CD14-positive monocyte (primary cell): ENCODE results near the gene MEGF9. TPM values are rescaled to one million over a fixed set of nuclear protein-coding genes. Genes with fewer than 3 reads are reported as not detected.

Experiments used
- DNase-seq, 3 donors: peaks; one replicate each; pipeline ENCODE4 v3.0.0-alpha.2; 2011 to 2022
- H2AFZ ChIP-seq: 2 replicates; pipeline ENCODE4 v1.6.0; 2012; ENCODE audit warnings: mild to moderate bottlenecking, low read depth, low read length, inconsistent platforms; ENCODE audit not compliant: insufficient read depth, poor library complexity, severe bottlenecking
- H3K27ac ChIP-seq, 2 donors: 1 replicate in 1 of 2; 2 replicates in 1 of 2; pipeline ENCODE4 v1.5.1; 2012 to 2013; ENCODE audit warnings: low read length in 2 of 2, control low read depth in 1 of 2, inconsistent platforms in 1 of 2, low read depth in 1 of 2, mild to moderate bottlenecking in 1 of 2
- H3K27me3 ChIP-seq, 2 donors: one replicate each; pipeline versions ENCODE4 v1.6.0 to v1.6.1; 2011 to 2013; ENCODE audit warnings: low read length in 2 of 2; ENCODE audit not compliant: control insufficient read depth in 2 of 2, insufficient read depth in 2 of 2
- H3K36me3 ChIP-seq, 2 donors: replicated peaks in 1 of 2; 1 replicate in 1 of 2; 2 replicates in 1 of 2; pipeline versions ENCODE4 v1.5.1 to v1.6.1; 2012 to 2013; ENCODE audit warnings: low read length in 2 of 2, control low read depth in 1 of 2, inconsistent platforms in 1 of 2, mild to moderate bottlenecking in 1 of 2; ENCODE audit not compliant: insufficient read depth in 2 of 2, control insufficient read depth in 1 of 2
- H3K4me1 ChIP-seq, 2 donors: 1 replicate in 1 of 2; 2 replicates in 1 of 2; pipeline versions ENCODE4 v1.5.1 to v1.6.1; 2012 to 2013; ENCODE audit warnings: low read length in 2 of 2, control low read depth in 1 of 2, inconsistent platforms in 1 of 2, mild to moderate bottlenecking in 1 of 2, moderate library complexity in 1 of 2; ENCODE audit not compliant: insufficient read depth in 2 of 2, control insufficient read depth in 1 of 2
- H3K4me2 ChIP-seq: replicated peaks from 2 replicates; pipeline ENCODE3; 2012; ENCODE audit warnings: low read length, moderate library complexity, mild to moderate bottlenecking; ENCODE audit not compliant: poor library complexity, severe bottlenecking; ENCODE audit errors: extremely low read depth
- H3K4me3 ChIP-seq, 3 experiments: fragments of 200-600 bp in 1 of 3; sonication (generic) in 1 of 3; replicated peaks in 1 of 3; 1 replicate in 2 of 3; 2 replicates in 1 of 3; pipeline ENCODE4 v1.5.1; 2011 to 2013; ENCODE audit warnings: low read length in 3 of 3, mild to moderate bottlenecking in 3 of 3, control low read depth in 2 of 3, low read depth in 2 of 3, inconsistent platforms in 1 of 3, moderate library complexity in 1 of 3
- H3K79me2 ChIP-seq: 2 replicates; pipeline ENCODE4 v1.6.0; 2012; ENCODE audit warnings: mild to moderate bottlenecking, control low read depth, inconsistent platforms, low read length, moderate library complexity; ENCODE audit not compliant: insufficient read depth
- H3K9ac ChIP-seq: 2 replicates; pipeline ENCODE4 v1.6.0; 2017; ENCODE audit warnings: low read length, mild to moderate bottlenecking; ENCODE audit not compliant: insufficient read depth, poor library complexity, severe bottlenecking
- H3K9me3 ChIP-seq, 2 donors: replicated peaks in 1 of 2; 1 replicate in 1 of 2; 2 replicates in 1 of 2; pipeline versions ENCODE4 v1.5.1 to v1.6.1; 2012 to 2013; ENCODE audit warnings: low read length in 2 of 2, control low read depth in 1 of 2; ENCODE audit not compliant: control insufficient read depth in 1 of 2, insufficient read depth in 1 of 2
- H4K20me1 ChIP-seq: 2 replicates; pipeline ENCODE4 v1.6.0; 2012; ENCODE audit warnings: mild to moderate bottlenecking, low read length, control low read depth, moderate library complexity; ENCODE audit not compliant: insufficient read depth
- H3K27ac Mint-ChIP-seq, 7 donors: one replicate each; pipeline ENCODE4 v1.8.0; 2020; ENCODE audit warnings: mild to moderate bottlenecking in 7 of 7, mixed read lengths in 7 of 7, moderate library complexity in 6 of 7, inconsistent platforms in 2 of 7
- H3K27me3 Mint-ChIP-seq, 3 donors: one replicate each; pipeline ENCODE4 v1.8.0; 2021 to 2022; ENCODE audit warnings: low read depth in 3 of 3, mild to moderate bottlenecking in 3 of 3, mixed read lengths in 3 of 3, moderate library complexity in 3 of 3, inconsistent platforms in 1 of 3
- H3K36me3 Mint-ChIP-seq, 2 donors: one replicate each; pipeline ENCODE4 v1.8.0; 2020; ENCODE audit warnings: mixed read lengths in 2 of 2, inconsistent platforms in 1 of 2, mild to moderate bottlenecking in 1 of 2
- H3K4me1 Mint-ChIP-seq: one replicate; pipeline ENCODE4 v1.8.0; 2020; ENCODE audit warnings: mild to moderate bottlenecking, mixed read lengths
- H3K4me3 Mint-ChIP-seq, 2 donors: one replicate each; pipeline ENCODE4 v1.8.0; 2020; ENCODE audit warnings: mild to moderate bottlenecking in 2 of 2, mixed read lengths in 2 of 2, moderate library complexity in 1 of 2
- H3K9me3 Mint-ChIP-seq, 7 donors: one replicate each; pipeline ENCODE4 v1.8.0; 2020 to 2022; ENCODE audit warnings: mixed read lengths in 7 of 7, mild to moderate bottlenecking in 6 of 7, moderate library complexity in 6 of 7, inconsistent platforms in 2 of 7
- CTCF ChIP-seq: fragments of 200-600 bp; IDR thresholded peaks from one replicate; pipeline ENCODE4 v1.8.0; 2022; ENCODE audit warnings: antibody characterized with exemption, mild to moderate bottlenecking
- WGBS: methylation state at CpG from one replicate; pipeline ENCODE4 v1.1.5; 2013; ENCODE audit warnings: missing lambda C conversion rate; ENCODE audit not compliant: insufficient coverage; 5-methylcytosine and 5-hydroxymethylcytosine counted together
- intact Hi-C, 2 donors: fragments of 100-400 bp; cut with micrococcal nuclease; formaldehyde crosslinking; loops; one replicate each; pipeline versions ENCODE4 v1.15.0 to v1.15.1; 2023
- polyA plus RNA-seq, 3 donors: library from polyadenylated mRNA; depleted of rRNA in 1 of 3; unstranded in 2 of 3; stranded (reverse) in 1 of 3; fragments of 300-500 nt in 2 of 3; fragments of >200 nt in 1 of 3; fragmentation: Illumina TruSeq in 2 of 3; gene quantifications; 1 replicate in 2 of 3; 2 replicates in 1 of 3; pipeline ENCODE4 v1.2.3, GENCODE V29; 2012 to 2021

Gene MEGF9
- polyA plus RNA-seq, 3 donors, result 45.0 to 92.8 (median 89.7) TPM

- H3K9me3 Mint-ChIP-seq, result no peaks in the 10 kb centered on the region
Measured at GRCh38 chr9:120696551-120697230, 17.6 kb downstream of the MEGF9 start.

GRCh38 chr9:120694559-120694958, 19.7 kb downstream of the MEGF9 start:
- peak overlapping the region; percentile 57 for H3K4me2 ChIP-seq
- Mint-ChIP-seq H3K27ac (peak overlapping the region; percentile 82 to 94 (median 89)), H3K36me3 (peaks cover 26 to 44% of the 10 kb centered on the region in 2 donors), H3K4me1 (peaks cover 81% of the 10 kb centered on the region), H3K4me3 (no peak overlapping the region), H3K9me3 (no peaks in the 10 kb centered on the region), H3K27me3 (no peaks in the 10 kb centered on the region)
- peaks cover 12 to 33% of the 10 kb centered on the region in 2 donors for H3K36me3 ChIP-seq
- peaks cover 89 to 100% of the 10 kb centered on the region in 2 donors for H3K4me1 ChIP-seq
- DNase-seq, result no peak
- peak overlapping the region in 1 of 2 donors; percentile 76 for H3K27ac ChIP-seq
- H3K27me3 ChIP-seq, result no peaks in the 10 kb centered on the region
- intact Hi-C loops, result no loop called here
- H4K20me1 ChIP-seq, result peaks cover 100% of the 10 kb centered on the region
- peaks cover 100% of the 10 kb centered on the region for H3K79me2 ChIP-seq
- no peaks in the 10 kb centered on the region for H3K9me3 ChIP-seq
- H3K4me3 ChIP-seq, result peak overlapping the region in 1 of 3 experiments; percentile 56
- H2AFZ ChIP-seq, result no peak overlapping the region
- H3K9ac ChIP-seq, result no peak overlapping the region
- no peak for TF ChIP-seq CTCF

More at GRCh38 chr9:120696551-120697230, 17.6 kb downstream of the MEGF9 start:
- Histone ChIP-seq H3K4me2 (peak overlapping the region; percentile 16), H3K9me3 (no peaks in the 10 kb centered on the region), H3K27me3 (no peaks in the 10 kb centered on the region), H4K20me1 (peaks cover 100% of the 10 kb centered on the region), H3K36me3 (peaks cover 12 to 37% of the 10 kb centered on the region in 2 donors), H3K79me2 (peaks cover 100% of the 10 kb centered on the region), H2AFZ (no peak overlapping the region), H3K9ac (no peak overlapping the region), H3K4me3 (no peak overlapping the region), H3K4me1 (peaks cover 70 to 91% of the 10 kb centered on the region in 2 donors), H3K27ac (peak overlapping the region; percentile 51 to 76)
- H3K27me3 Mint-ChIP-seq, result no peaks in the 10 kb centered on the region
- TF ChIP-seq CTCF, result no peak
- intact Hi-C loops, result no loop called here
- peak overlapping the region; percentile 32 to 89 (median 84) for H3K27ac Mint-ChIP-seq
- peaks cover 81% of the 10 kb centered on the region for H3K4me1 Mint-ChIP-seq
- WGBS, result no CpG with 5 or more reads among the region's 3 CpGs
- H3K4me3 Mint-ChIP-seq, result no peak overlapping the region
- H3K36me3 Mint-ChIP-seq, result peaks cover 22 to 52% of the 10 kb centered on the region in 2 donors
- DNase-seq, result peak in 2 of 3 donors; percentile 17 to 54
